ENCODE measurements around the gene EXOC7.

The EXOC7 gene

GRCh38 chr17:76138896-76139752 lies 35.5 kb upstream of the EXOC7 start:
- DNase-seq (ENCODE audit: low read depth): no peak

GRCh38 chr17:76138234-76138895 lies 34.8 kb upstream of the EXOC7 start:
- no peak for DNase-seq (ENCODE audit: low read depth)

GRCh38 chr17:76137351-76138233 lies 34.0 kb upstream of the EXOC7 start:
- DNase-seq (ENCODE audit: low read depth): no peak

GRCh38 chr17:76137001-76137350 lies 33.4 kb upstream of the EXOC7 start:
- DNase-seq (ENCODE audit: low read depth): no peak

- DNase-seq (ENCODE audit: low read depth): no peak
Observed at GRCh38 chr17:76136276-76137000, 32.9 kb upstream of the EXOC7 start.

GRCh38 chr17:76135810-76136188 lies 32.2 kb upstream of the EXOC7 start:
- DNase-seq (ENCODE audit: low read depth): no peak

GRCh38 chr17:76134911-76135809 lies 31.6 kb upstream of the EXOC7 start:
- DNase-seq (ENCODE audit: low read depth): no peak

GRCh38 chr17:76132574-76133338 lies 29.2 kb upstream of the EXOC7 start:
- no peak for DNase-seq (ENCODE audit: low read depth)

- no peak for DNase-seq (ENCODE audit: low read depth)
Observed at GRCh38 chr17:76131692-76132573, 28.3 kb upstream of the EXOC7 start.

- DNase-seq (ENCODE audit: low read depth): no peak
Observed at GRCh38 chr17:76131051-76131691, 27.6 kb upstream of the EXOC7 start.

GRCh38 chr17:76130473-76130872 lies 26.9 kb upstream of the EXOC7 start:
- no peak for DNase-seq (ENCODE audit: low read depth)

GRCh38 chr17:76125922-76126321 lies 22.3 kb upstream of the EXOC7 start:
- no peak for DNase-seq (ENCODE audit: low read depth)

- DNase-seq (ENCODE audit: low read depth): no peak
Observed at GRCh38 chr17:76125391-76125675, 21.7 kb upstream of the EXOC7 start.

GRCh38 chr17:76124582-76125390 lies 21.2 kb upstream of the EXOC7 start:
- DNase-seq (ENCODE audit: low read depth): no peak

- no peak for DNase-seq (ENCODE audit: low read depth)
Observed at GRCh38 chr17:76123749-76124581, 20.4 kb upstream of the EXOC7 start.

GRCh38 chr17:76123191-76123499 lies 19.6 kb upstream of the EXOC7 start:
- DNase-seq (ENCODE audit: low read depth): no peak
